AG04449 (cell line): ENCODE data around the gene PLCL1.
A peak's percentile ranks its signal among the peaks of the same experiment; 100 is the strongest.

Experiments
- CTCF ChIA-PET: fragments of 350-600 bp; formaldehyde crosslinking; extraction: SDS; loops from one replicate; lab custom pipeline; 2021; ENCODE audit warnings: antibody characterized with exemption; lab: Yijun Ruan, JAX
- POLR2A ChIA-PET: fragments of 400-600, 350-600 bp; formaldehyde crosslinking; extraction: SDS; loops from one replicate; lab custom pipeline; 2020; ENCODE audit warnings: antibody characterized with exemption, inconsistent platforms; lab: Yijun Ruan, JAX
- DNase-seq: peaks from one replicate; pipeline ENCODE4 v3.0.0-alpha.2; 2010; ENCODE audit warnings: low read depth, low spot score
- H3K4me3 ChIP-seq: 2 replicates; pipeline ENCODE4 v1.5.1; 2011; ENCODE audit warnings: low read depth, mild to moderate bottlenecking, control low read depth, low read length
- CTCF ChIP-seq: IDR thresholded peaks from one replicate; pipeline ENCODE4 v1.5.1; 2011; ENCODE audit warnings: mild to moderate bottlenecking, moderate library complexity, low read length, control low read depth, inconsistent platforms; ENCODE audit not compliant: insufficient read depth; ENCODE audit errors: missing control alignments

The PLCL1 gene

GRCh38 chr2:197897960-197898678, 93.7 kb downstream of the PLCL1 start:
- TF ChIP-seq CTCF, result no peak
- DNase-seq, result no peak
- H3K4me3 ChIP-seq, result no peak overlapping the region
- POLR2A ChIA-PET, result no interaction called here
- CTCF ChIA-PET, result no interaction called here

- no peak for DNase-seq
- no peak overlapping the region for H3K4me3 ChIP-seq
- ChIA-PET POLR2A (no interaction called here), CTCF (no interaction called here)
- no peak for TF ChIP-seq CTCF
These were observed 100.1 kb downstream of the PLCL1 start for GRCh38 chr2:197904446-197904845.

GRCh38 chr2:197908156-197908555, 103.8 kb downstream of the PLCL1 start:
- H3K4me3 ChIP-seq, result no peak overlapping the region
- POLR2A ChIA-PET, result no interaction called here
- no peak for TF ChIP-seq CTCF
- CTCF ChIA-PET, result no interaction called here
- DNase-seq, result no peak

- no peak for TF ChIP-seq CTCF
- POLR2A ChIA-PET, result no interaction called here
- DNase-seq, result peak; percentile 80
- H3K4me3 ChIP-seq, result no peak overlapping the region
- CTCF ChIA-PET, result interaction anchor here (2.4 kb wide), 1 partner anchor 218 kb away, joined by 6 read pairs; no protein-coding TSS in a partner anchor
These were observed 104.8 kb downstream of the PLCL1 start for GRCh38 chr2:197908990-197909776.

GRCh38 chr2:197911667-197912066, 107.3 kb downstream of the PLCL1 start:
- ChIA-PET POLR2A (no interaction called here), CTCF (no interaction called here)
- no peak for TF ChIP-seq CTCF
- no peak for DNase-seq
- H3K4me3 ChIP-seq, result no peak overlapping the region

- no peak for TF ChIP-seq CTCF
- no peak overlapping the region for H3K4me3 ChIP-seq
- no peak for DNase-seq
- CTCF ChIA-PET, result no interaction called here
- POLR2A ChIA-PET, result no interaction called here
These were observed 108.7 kb downstream of the PLCL1 start for GRCh38 chr2:197913084-197913483.
